Astrocyte (in vitro differentiated cells and primary cell): ENCODE data around the gene STX7. TPM values are rescaled to one million over a fixed set of nuclear protein-coding genes. Genes with fewer than 3 reads are reported as not detected.

ENCODE experiments used
- DNase-seq: peaks from one replicate; pipeline ENCODE4 v3.0.0-alpha.2; 2010; ENCODE audit warnings: low read depth
- FAIRE-seq: peaks from 2 replicates; lab custom pipeline; 2011; peaks lifted over from hg19 to GRCh38; lab: Jason Lieb, UNC
- H2AFZ ChIP-seq: 2 replicates; pipeline ENCODE4 v1.6.0; 2012; ENCODE audit warnings: low read depth, low read length, inconsistent platforms
- H3K27ac ChIP-seq: 2 replicates; pipeline ENCODE4 v1.5.1; 2011; ENCODE audit warnings: low read depth, low read length, inconsistent platforms
- H3K27me3 ChIP-seq: 2 replicates; pipeline ENCODE4 v1.6.0; 2011; ENCODE audit warnings: low read length, inconsistent platforms; ENCODE audit not compliant: insufficient read depth
- H3K36me3 ChIP-seq: 2 replicates; pipeline ENCODE4 v1.5.1; 2011; ENCODE audit warnings: low read length, inconsistent platforms; ENCODE audit not compliant: insufficient read depth
- H3K4me1 ChIP-seq: 2 replicates; pipeline ENCODE4 v1.5.1; 2011; ENCODE audit warnings: low read length, inconsistent platforms; ENCODE audit not compliant: insufficient read depth
- H3K4me2 ChIP-seq: 2 replicates; pipeline ENCODE4 v1.6.0; 2012; ENCODE audit warnings: low read length, inconsistent platforms
- H3K4me3 ChIP-seq: 2 replicates; pipeline ENCODE4 v1.5.1; 2011; ENCODE audit warnings: low read depth, mild to moderate bottlenecking, low read length, inconsistent platforms; ENCODE audit not compliant: insufficient read depth
- H3K79me2 ChIP-seq: 2 replicates; pipeline ENCODE4 v1.6.0; 2012; ENCODE audit warnings: mild to moderate bottlenecking, low read length, inconsistent platforms; ENCODE audit not compliant: insufficient read depth
- H3K9ac ChIP-seq: 2 replicates; pipeline ENCODE4 v1.6.0; 2012; ENCODE audit warnings: mild to moderate bottlenecking, low read length, inconsistent platforms
- H3K9me3 ChIP-seq: 2 replicates; pipeline ENCODE4 v1.5.1; 2012; ENCODE audit warnings: low read depth, mild to moderate bottlenecking, low read length, inconsistent platforms; ENCODE audit not compliant: insufficient read depth
- H4K20me1 ChIP-seq: 2 replicates; pipeline ENCODE4 v1.6.0; 2012; ENCODE audit warnings: low read length, inconsistent platforms; ENCODE audit not compliant: insufficient read depth
- H3K27ac Mint-ChIP-seq: one replicate; pipeline ENCODE4 v1.8.0; 2021; ENCODE audit warnings: mild to moderate bottlenecking, mixed read lengths; ENCODE audit not compliant: unreplicated experiment
- H3K27me3 Mint-ChIP-seq: one replicate; pipeline ENCODE4 v1.8.0; 2021; ENCODE audit warnings: low read depth, mixed read lengths; ENCODE audit not compliant: unreplicated experiment
- H3K36me3 Mint-ChIP-seq: one replicate; pipeline ENCODE4 v1.8.0; 2021; ENCODE audit warnings: low read depth, mixed read lengths; ENCODE audit not compliant: unreplicated experiment
- H3K4me1 Mint-ChIP-seq: one replicate; pipeline ENCODE4 v1.8.0; 2021; ENCODE audit warnings: low read depth, mixed read lengths; ENCODE audit not compliant: unreplicated experiment
- H3K4me3 Mint-ChIP-seq: one replicate; pipeline ENCODE4 v1.8.0; 2021; ENCODE audit warnings: mild to moderate bottlenecking, moderate library complexity, mixed read lengths; ENCODE audit not compliant: unreplicated experiment
- H3K9me3 Mint-ChIP-seq: one replicate; pipeline ENCODE4 v1.8.0; 2021; ENCODE audit warnings: mild to moderate bottlenecking, mixed read lengths; ENCODE audit not compliant: unreplicated experiment
- CTCF ChIP-seq: IDR thresholded peaks from 2 replicates; pipeline ENCODE4 v1.5.1; 2011; ENCODE audit warnings: low read depth, mild to moderate bottlenecking, inconsistent platforms, low read length, moderate library complexity; ENCODE audit not compliant: insufficient read depth
- EZH2 ChIP-seq: IDR thresholded peaks from 2 replicates; pipeline ENCODE4 v1.6.1; 2012; ENCODE audit warnings: mild to moderate bottlenecking, low read length, inconsistent platforms; ENCODE audit not compliant: insufficient read depth
- total RNA-seq: library from RNA; stranded (reverse); gene quantifications from 2 replicates; pipeline ENCODE4 v1.2.1, GENCODE V29; 2021

STX7 gene
- total RNA-seq, 1 donor from 2014 or later = 62.1 TPM

DNA sequence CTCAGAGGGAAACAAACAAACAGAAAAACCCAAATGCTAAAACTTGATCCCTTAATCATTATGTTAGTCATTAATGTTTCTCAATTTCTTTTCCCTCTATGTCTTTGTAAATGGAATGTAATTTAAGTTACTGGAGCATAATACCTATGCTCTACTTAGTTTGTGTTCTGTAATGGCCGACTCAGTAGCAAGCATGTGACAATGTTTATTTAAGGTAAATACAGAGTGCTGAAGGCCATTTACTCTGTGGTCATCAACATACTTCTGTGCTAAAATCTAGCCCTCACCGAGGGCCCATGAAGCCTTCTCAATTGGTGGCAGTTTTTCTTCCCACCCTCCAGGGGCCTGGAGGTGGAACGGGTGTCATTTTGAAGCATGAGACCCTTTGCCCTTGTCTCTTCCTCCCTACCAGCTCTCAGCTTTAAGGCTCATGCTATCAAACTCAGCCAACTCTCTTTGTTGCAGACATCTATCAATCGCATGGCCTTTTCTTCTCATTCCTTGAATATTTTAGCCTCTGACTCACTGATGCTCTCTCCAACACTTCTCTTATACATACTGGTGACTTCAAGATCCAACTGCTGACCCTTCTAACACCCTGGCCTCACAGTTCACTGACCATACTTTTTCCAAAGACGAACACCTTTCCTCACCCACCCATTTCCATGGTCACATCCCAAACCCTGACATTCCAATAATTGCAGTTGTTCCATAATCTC lies 48.2 kb downstream of the STX7 start:
- Histone ChIP-seq H3K79me2 (no peaks in the 10 kb centered on the region), H3K4me1 (peaks cover 7% of the 10 kb centered on the region), H3K9ac (no peak overlapping the region), H2AFZ (no peak overlapping the region), H3K4me3 (no peak overlapping the region), H3K4me2 (peak overlapping the region; percentile 14), H3K9me3 (no peaks in the 10 kb centered on the region), H3K27me3 (no peaks in the 10 kb centered on the region), H4K20me1 (no peaks in the 10 kb centered on the region), H3K27ac (no peak overlapping the region), H3K36me3 (peaks cover 30% of the 10 kb centered on the region)
- Mint-ChIP-seq H3K4me3 (no peak overlapping the region), H3K4me1 (peaks cover 2% of the 10 kb centered on the region), H3K27ac (no peak overlapping the region), H3K9me3 (no peaks in the 10 kb centered on the region), H3K36me3 (peaks cover 4% of the 10 kb centered on the region), H3K27me3 (no peaks in the 10 kb centered on the region)
- DNase-seq (peak; percentile 25), FAIRE-seq (peak; percentile 9)
- TF ChIP-seq EZH2 = no peak
- TF ChIP-seq CTCF = no peak

DNA sequence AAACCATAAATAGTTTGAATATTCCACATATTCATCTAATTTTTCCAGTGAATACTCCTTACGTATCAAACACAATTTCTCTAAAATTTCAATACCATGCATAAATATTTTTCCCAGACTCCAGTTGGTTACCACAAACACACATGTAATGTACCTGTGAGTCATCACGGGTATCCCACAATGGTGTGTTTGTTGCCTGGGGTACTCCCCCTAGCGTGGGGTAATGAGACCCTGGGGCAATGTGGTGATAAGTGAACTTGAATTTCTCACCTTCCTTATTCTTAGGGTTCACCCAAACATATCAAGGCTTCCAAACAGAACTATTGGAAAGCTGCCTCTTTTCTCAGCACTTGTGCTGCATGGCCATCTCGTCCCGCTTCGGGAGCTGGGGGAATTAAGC lies 51.0 kb downstream of the STX7 start:
- DNase-seq (no peak), FAIRE-seq (no peak)
- H3K4me3 Mint-ChIP-seq = no peak overlapping the region
- Histone ChIP-seq H3K9me3 (no peaks in the 10 kb centered on the region), H3K4me1 (peaks cover 7% of the 10 kb centered on the region), H3K27ac (no peak overlapping the region), H3K4me3 (no peak overlapping the region), H3K4me2 (no peak overlapping the region), H2AFZ (no peak overlapping the region), H3K79me2 (no peaks in the 10 kb centered on the region), H3K27me3 (no peaks in the 10 kb centered on the region), H3K9ac (no peak overlapping the region), H3K36me3 (peaks cover 38% of the 10 kb centered on the region), H4K20me1 (no peaks in the 10 kb centered on the region)
- TF ChIP-seq CTCF = no peak
- no peak for TF ChIP-seq EZH2
- H3K9me3 Mint-ChIP-seq = no peaks in the 10 kb centered on the region
- H3K27ac Mint-ChIP-seq = no peak overlapping the region
- H3K4me1 Mint-ChIP-seq = no peaks in the 10 kb centered on the region
- no peaks in the 10 kb centered on the region for H3K27me3 Mint-ChIP-seq
- H3K36me3 Mint-ChIP-seq = peaks cover 4% of the 10 kb centered on the region

DNA sequence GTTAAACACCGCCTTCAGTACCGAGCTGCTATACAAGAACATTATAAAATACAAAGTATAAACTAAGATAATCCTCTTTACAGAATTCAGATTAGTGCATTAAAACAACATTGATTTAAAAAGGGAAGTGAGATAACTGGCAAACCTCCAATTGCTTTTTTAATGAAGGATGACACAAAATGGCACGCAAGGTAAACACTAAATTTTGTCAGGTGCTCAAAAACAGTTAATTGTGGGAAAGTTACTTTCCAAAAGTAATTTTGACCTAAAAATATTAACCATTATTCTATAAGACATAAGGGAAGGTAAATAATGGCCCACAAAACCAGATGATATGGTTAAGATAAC lies 53.3 kb downstream of the STX7 start:
- H4K20me1 ChIP-seq = no peaks in the 10 kb centered on the region
- Mint-ChIP-seq H3K4me1 (no peaks in the 10 kb centered on the region), H3K27me3 (no peaks in the 10 kb centered on the region), H3K27ac (no peak overlapping the region), H3K36me3 (peaks cover 4% of the 10 kb centered on the region), H3K9me3 (no peaks in the 10 kb centered on the region), H3K4me3 (no peak overlapping the region)
- H3K9me3 ChIP-seq = no peaks in the 10 kb centered on the region
- H2AFZ ChIP-seq = no peak overlapping the region
- no peaks in the 10 kb centered on the region for H3K27me3 ChIP-seq
- FAIRE-seq (no peak), DNase-seq (no peak)
- peaks cover 38% of the 10 kb centered on the region for H3K36me3 ChIP-seq
- H3K9ac ChIP-seq = no peak overlapping the region
- TF ChIP-seq EZH2 (no peak), CTCF (no peak)
- H3K4me1 ChIP-seq = peaks cover under 1% of the 10 kb centered on the region
- no peaks in the 10 kb centered on the region for H3K79me2 ChIP-seq
- H3K4me3 ChIP-seq = no peak overlapping the region
- H3K27ac ChIP-seq = no peak overlapping the region
- H3K4me2 ChIP-seq = no peak overlapping the region
